Keratinocyte (primary cell): ENCODE results near the gene MAFF.

ENCODE experiments used
- EZH2 ChIP-seq: IDR thresholded peaks from one replicate; pipeline ENCODE4 v1.6.1; 2012; ENCODE audit warnings: inconsistent platforms, mild to moderate bottlenecking, low read length, moderate library complexity
- TF ChIP-seq, protein P1 (sequence below), 3 experiments: IDR thresholded peaks in 1 of 3; conservative IDR thresholded peaks in 1 of 3; optimal IDR thresholded peaks in 1 of 3; 2 replicates in 2 of 3; 3 replicates in 1 of 3; pipeline versions ENCODE3 to v1.5.1; 2011; ENCODE audit warnings: low read length in 3 of 3, mild to moderate bottlenecking in 3 of 3, moderate library complexity in 2 of 3, control low read depth in 1 of 3, inconsistent platforms in 1 of 3; ENCODE audit not compliant: insufficient read depth in 2 of 3; ENCODE audit errors: extremely low read depth in 1 of 3

DNA sequence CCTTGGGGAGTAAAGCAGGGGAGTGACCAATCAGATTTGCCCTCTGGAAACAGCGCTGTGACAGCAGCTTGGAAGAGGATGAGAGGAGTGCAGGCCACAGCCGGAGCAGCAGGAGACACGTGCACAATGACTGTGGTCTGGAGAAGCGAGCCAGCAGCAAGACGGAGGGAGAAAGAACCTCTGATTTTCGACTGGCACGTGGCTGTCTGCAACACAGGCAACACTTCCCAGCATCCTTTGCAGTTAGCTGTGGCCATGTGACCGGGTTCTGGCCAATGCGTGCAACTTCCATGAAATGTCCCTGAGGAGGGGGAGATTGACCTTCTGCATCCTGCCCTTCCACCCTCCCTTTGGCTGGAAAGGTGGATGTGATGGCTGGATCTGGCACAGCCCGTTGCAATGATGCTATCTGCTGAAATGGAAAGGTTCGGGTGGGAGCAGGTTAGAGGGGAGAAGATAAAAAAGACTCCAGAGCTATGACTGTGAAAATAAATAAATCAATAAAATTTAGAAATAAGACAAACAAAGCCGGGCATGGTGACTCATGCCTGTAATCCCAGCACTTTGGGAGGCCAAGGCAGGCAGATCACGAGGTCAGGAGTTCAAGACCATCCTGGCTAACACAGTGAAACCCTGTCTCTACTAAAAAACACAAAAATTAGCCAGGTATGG, 35.7 kb upstream of the MAFF start:
- TF ChIP-seq, protein P1, sequence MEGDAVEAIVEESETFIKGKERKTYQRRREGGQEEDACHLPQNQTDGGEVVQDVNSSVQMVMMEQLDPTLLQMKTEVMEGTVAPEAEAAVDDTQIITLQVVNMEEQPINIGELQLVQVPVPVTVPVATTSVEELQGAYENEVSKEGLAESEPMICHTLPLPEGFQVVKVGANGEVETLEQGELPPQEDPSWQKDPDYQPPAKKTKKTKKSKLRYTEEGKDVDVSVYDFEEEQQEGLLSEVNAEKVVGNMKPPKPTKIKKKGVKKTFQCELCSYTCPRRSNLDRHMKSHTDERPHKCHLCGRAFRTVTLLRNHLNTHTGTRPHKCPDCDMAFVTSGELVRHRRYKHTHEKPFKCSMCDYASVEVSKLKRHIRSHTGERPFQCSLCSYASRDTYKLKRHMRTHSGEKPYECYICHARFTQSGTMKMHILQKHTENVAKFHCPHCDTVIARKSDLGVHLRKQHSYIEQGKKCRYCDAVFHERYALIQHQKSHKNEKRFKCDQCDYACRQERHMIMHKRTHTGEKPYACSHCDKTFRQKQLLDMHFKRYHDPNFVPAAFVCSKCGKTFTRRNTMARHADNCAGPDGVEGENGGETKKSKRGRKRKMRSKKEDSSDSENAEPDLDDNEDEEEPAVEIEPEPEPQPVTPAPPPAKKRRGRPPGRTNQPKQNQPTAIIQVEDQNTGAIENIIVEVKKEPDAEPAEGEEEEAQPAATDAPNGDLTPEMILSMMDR (optimal IDR thresholded peaks at IDR 0.05 in 1 of 3, IDR thresholded peaks at IDR 0.05 in 1 of 3, conservative IDR thresholded peaks at IDR 0.05 in 1 of 3; ENCODE audit: extremely low read depth in 1 of 3, insufficient read depth in 2 of 3, low read length in 3 of 3): no peak
- no peak for TF ChIP-seq EZH2
